ENCODE data around the gene KHSRP.

Gene KHSRP
- 64.4 to 91.8 (median 82.3) reads per million in 4 donors for total RNA-seq

GRCh38 chr19:6424195-6424938, at the start of gene KHSRP:
Gene KHSRP (minus strand): TSS chr19:6424811. CDS start chr19:6424701, 110 bp downstream.
- DNase-seq: peak in 1 of 5 donors; percentile 47

GRCh38 chr19:6473647-6474046, 49.0 kb upstream of the KHSRP start:
- DNase-seq: no peak

- DNase-seq: no peak
Observed at GRCh38 chr19:6472713-6473112, 48.1 kb upstream of the KHSRP start.

GRCh38 chr19:6471076-6471475, 46.5 kb upstream of the KHSRP start:
- DNase-seq: no peak

- DNase-seq: no peak
Observed at GRCh38 chr19:6470173-6470572, 45.6 kb upstream of the KHSRP start.

- DNase-seq: no peak
Observed at GRCh38 chr19:6467384-6467783, 42.8 kb upstream of the KHSRP start.

- no peak for DNase-seq
Observed at GRCh38 chr19:6466526-6467248, 42.1 kb upstream of the KHSRP start.

- DNase-seq: no peak
Observed at GRCh38 chr19:6465663-6466062, 41.1 kb upstream of the KHSRP start.

GRCh38 chr19:6465006-6465405, 40.4 kb upstream of the KHSRP start:
- no peak for DNase-seq

- DNase-seq: peak in 3 of 5 donors; percentile 50 to 51 (median 50)
Observed at GRCh38 chr19:6464070-6464873, 39.7 kb upstream of the KHSRP start, which contains the start of gene CRB3. Gene CRB3 (plus strand): TSS chr19:6464271. CDS start chr19:6464702, 431 bp downstream.

GRCh38 chr19:6460099-6460884, 35.7 kb upstream of the KHSRP start:
- DNase-seq: peak; percentile 87 to 97 (median 94)

GRCh38 chr19:6459262-6460098, 34.9 kb upstream of the KHSRP start, which contains the start of gene SLC25A23:
Gene SLC25A23 (minus strand): TSS chr19:6459792. CDS start chr19:6459628, 164 bp downstream.
- DNase-seq: peak; percentile 26 to 74 (median 44)

- DNase-seq: no peak
Observed at GRCh38 chr19:6458695-6459261, 34.2 kb upstream of the KHSRP start.

- no peak for DNase-seq
Observed at GRCh38 chr19:6457958-6458694, 33.5 kb upstream of the KHSRP start.

GRCh38 chr19:6455924-6456323, 31.3 kb upstream of the KHSRP start:
- DNase-seq: no peak

- DNase-seq: no peak
Observed at GRCh38 chr19:6453951-6454565, 29.4 kb upstream of the KHSRP start.

GRCh38 chr19:6452899-6453298, 28.3 kb upstream of the KHSRP start:
- no peak for DNase-seq

- no peak for DNase-seq
Observed at GRCh38 chr19:6452223-6452614, 27.6 kb upstream of the KHSRP start.

- DNase-seq: no peak
Observed at GRCh38 chr19:6451583-6452222, 27.1 kb upstream of the KHSRP start.
